ENCODE measurements around the gene PUS10.
"Not testable (repeated sequence)": the region's sequence is repeated elsewhere in the genome, so short reads cannot be mapped to it uniquely, and the experiment has no call there.

Gene PUS10

DNA sequence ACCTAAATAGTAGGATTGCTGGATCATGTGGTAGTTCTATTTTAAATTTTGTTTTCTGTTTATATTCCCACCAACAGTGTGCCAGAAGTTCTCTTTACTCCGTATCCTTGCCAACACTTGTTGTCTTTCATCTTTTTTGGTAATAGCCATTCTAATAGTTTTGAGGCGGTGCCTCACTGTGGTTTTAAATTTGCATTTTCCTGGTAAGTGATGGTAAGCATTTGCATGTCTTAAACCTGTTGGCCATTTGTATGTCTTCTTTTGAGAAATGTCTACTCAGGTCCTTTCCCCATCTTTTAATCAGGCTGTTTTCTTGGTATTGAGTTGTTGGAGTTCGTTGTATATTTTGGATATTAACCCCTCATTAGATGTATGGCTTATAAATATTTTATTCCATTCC, 85.1 kb downstream of the PUS10 start:
- no peak for DNase-seq (ENCODE audit: low spot score)

DNA sequence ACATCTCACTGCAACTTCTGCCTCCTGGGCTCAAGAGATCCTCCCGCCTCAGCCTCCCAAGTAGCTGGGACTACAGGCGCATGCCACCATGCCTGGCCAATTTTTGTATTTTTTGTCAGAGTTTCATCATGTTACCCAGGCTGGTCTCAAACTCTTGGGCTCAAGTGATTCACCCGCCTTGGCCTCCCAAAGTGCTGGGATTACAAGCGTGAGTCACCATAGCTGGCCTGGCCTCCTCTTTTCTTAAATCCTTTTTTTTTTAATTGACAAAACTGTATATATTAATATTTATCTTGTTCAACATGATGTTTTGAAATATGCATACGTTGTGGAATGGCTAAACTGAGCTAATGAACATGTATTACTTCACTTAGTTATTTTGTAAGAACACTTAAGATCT, 86.0 kb downstream of the PUS10 start:
- DNase-seq (ENCODE audit: low spot score), result not testable (repeated sequence)

DNA sequence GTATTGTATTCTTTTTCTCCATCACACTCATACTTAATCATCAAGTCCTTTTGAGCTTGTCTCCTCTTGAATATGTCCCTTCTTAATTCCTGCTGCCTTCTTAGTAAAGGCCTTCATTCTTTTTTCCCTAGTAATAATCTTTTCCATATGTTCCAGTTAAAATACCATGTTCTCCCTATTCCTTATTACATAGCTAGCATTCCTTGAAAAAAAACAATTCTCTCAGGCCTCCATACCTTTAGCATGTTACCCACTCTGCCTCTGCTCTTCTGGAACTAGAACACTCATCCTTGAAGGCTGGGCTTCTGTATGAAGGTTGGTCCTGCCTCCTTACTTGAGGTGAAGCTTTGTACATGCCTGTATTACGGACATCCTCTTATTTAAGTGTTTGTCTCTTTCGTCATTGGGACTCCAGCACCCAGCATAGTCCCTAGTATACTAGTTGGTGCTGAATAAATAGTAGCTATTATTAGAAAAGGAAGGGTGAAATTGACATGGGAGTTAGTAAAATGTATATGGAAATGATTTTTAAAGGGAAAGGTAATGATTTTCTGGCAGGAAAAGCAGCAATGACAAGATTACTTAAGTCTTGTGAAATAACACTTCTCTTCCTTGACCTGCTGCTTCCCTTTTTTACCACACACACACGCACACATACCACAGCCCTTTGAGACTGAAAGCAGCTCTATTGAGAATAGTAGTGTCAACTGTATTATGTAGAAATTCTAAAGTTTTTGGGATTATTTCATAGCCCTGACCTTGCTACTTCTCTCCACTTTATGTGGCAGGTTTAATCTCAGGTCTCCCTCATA, 91.1 kb downstream of the PUS10 start:
- no peak for DNase-seq (ENCODE audit: low spot score)

DNA sequence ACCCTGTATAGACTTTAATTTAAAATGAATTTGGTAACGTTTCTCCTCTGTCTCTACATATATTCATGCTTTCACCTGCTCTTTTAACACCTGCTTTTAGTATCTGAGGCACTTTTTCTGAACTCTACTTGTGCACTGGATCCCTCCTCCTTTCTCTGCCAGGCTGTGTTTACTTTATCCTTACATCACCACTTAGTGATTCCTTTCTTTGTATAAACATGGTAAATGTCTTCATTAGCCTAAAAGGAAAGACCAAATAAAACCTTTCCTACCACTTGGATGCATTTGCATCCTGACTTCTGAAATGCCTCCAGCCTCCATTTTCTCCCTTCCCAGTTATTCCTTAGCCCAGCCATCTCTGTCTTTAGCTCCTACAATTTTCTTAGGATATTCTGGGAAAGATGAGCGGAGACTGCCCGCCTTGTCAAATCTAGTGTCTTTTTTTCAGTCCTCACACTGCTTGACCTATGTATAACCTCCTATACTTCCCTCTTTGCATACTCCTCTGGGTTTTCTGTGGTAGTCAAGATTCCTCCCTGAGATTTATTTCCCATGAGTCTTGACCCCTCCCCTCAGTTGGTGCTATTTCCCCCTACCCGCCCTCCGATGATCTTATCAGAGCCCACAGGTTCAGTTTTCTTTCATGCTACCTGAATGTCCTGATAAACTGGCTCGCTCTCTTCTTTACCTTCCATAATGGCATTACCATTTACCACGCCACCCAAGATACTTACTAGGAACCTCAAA, 91.9 kb downstream of the PUS10 start:
- DNase-seq (ENCODE audit: low spot score), result peak; percentile 5

DNA sequence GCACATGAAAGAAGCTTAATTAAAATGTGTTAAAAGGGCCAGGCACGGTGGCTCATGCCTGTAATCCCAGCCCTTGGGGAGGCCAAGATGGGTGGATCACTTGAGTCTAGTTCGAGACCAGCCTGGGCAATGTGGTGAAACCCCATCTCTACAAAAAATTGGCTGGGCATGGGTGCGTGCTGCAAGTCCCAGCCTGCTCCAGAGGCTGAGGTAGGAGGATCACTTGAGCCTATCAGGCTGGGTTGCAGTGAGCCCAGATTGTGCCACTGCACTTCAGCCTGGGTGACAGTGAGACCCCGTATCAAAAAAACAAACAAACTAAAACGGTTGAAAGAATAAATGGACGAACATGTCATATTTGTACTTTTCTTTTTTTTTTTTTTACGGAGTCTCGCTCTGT, 110.7 kb downstream of the PUS10 start:
- no peak for DNase-seq (ENCODE audit: low spot score)

DNA sequence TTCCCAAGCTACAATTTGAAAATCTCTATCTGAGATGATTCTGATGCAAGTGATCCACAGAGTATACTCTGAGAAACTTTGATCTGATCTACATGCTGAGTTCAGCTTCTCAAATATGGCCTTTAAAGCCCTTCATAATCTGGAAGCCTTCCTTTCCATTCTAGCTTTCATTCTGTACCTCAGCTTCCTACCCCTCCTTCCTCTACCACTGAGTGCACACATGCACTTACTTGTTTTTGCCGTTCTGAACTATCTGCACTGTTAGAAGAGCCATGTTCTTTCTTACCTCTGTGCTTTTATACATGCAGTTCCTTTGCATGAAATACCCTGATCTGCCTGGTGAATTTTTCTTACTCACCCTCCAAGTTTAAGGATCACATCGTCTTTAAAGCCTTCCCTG, 111.7 kb downstream of the PUS10 start:
- DNase-seq (ENCODE audit: low spot score), result no peak

DNA sequence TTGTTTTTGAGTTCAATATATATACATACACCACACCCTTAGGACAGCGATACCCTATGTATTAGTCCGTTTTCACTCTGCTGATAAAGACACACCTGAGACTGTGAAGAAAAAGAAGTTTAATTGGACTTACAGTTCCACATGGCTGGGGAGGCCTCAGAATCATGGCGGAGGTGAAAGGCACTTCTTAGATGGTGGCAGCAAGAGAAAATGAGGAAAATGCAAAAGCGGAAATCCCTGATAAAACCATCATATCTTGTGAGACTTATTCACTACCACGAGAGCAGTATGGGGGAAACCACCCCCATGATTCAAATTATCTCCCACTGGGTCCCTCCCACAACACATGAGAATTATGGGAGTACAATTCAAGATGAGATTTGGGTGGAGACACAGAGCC, 112.2 kb downstream of the PUS10 start:
- not testable (repeated sequence) for DNase-seq (ENCODE audit: low spot score)

DNA sequence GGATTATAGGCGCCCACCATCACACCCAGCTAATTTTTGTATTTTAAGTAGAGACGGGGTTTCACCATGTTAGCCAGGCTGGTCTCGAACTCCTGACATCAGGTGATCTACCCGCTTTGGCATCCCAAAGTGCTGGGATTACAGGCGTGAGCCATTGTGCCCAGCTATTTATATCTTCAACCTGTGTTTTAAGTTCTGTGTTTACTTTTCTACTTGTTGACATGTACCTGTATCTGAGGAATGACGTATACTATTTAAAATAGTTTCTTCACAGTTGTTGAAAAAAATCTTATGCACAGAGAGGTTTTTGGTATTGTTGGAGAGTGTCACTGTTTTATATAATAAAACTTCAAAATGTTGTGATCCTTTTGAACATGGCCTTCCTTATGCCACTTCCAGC, 116.8 kb downstream of the PUS10 start:
- not testable (repeated sequence) for DNase-seq (ENCODE audit: low spot score)

DNA sequence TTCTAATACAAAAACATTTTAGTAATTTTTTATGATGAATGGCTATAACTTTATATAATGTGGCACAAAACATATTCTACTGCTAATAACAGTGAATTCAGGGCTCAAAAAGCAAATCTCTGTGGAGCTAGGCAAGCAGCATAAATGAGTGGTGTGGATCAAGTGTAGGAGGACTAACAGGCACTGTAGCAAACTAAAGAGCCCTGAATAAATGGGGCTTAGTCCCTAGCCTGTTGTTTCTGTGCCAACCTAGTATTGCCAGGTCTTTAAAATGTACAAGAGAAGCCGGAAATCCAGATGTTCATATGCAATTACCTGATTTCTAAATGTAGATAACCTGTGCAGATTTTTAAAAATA, 118.2 kb downstream of the PUS10 start:
- DNase-seq (ENCODE audit: low spot score), result no peak

DNA sequence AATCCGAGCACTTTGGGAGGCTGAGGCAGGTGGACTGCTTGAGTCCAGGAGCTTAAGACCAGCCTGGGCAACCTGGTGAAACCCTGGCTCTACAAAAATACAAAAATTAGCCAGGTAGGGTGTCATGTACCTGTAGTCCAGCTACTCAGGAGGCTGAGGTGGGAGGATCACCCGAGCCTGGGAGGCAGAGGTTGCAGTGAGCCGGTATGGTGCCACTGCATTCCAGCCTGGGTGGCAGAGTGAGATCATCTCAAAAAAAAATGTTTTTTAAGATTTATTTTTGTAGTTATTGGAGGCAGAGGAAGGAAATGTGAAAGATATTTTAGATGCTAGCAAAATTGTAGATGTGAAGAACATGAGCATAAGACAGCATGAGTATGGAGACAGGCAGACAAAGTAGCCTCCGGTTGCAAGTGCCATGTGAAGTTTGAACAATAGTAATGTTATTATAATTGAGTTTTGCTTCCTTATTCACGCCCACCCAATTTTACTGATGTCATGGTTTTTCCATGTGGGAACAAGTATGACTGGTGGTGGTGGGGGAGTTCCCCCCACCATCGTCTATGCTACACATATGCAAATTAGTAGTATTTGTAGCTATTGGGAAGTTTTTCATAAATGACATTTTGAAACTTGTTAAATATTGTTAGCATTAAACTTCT, 118.7 kb downstream of the PUS10 start:
- no peak for DNase-seq (ENCODE audit: low spot score)

DNA sequence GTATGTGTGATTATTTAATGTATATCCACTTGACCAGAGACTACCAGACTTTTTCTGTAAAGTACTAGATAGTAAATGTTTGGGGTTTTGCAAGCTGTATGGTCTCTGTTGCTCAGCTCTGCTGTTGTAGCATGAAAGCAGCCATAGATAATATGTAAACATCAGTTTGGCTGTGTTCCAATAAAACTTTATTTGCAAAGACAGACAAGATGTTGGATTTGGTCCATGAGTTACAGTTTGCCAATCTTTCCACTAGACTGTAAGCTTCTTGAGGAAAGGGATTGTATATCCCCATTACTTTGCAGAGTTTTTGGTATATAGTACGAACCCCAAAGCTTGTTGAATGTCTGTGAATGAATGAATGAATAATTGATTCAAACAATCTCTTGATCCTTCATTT, 119.5 kb downstream of the PUS10 start:
- no peak for DNase-seq (ENCODE audit: low spot score)

All from HuH-7 (cell line).